Duodenal mucosa (tissue), 2 donors: ENCODE data around the gene MT3.

Experiments used
- H3K27ac ChIP-seq: one replicate; pipeline ENCODE4 v1.7.0; 2013; ENCODE audit warnings: low read depth, low read length
- H3K27me3 ChIP-seq, 2 donors: one replicate each; pipeline ENCODE4 v1.7.0; 2013; ENCODE audit warnings: low read length in 2 of 2, control low read depth in 1 of 2; ENCODE audit not compliant: insufficient read depth in 2 of 2, control insufficient read depth in 1 of 2
- H3K36me3 ChIP-seq, 2 donors: one replicate each; pipeline ENCODE4 v1.7.0; 2013; ENCODE audit warnings: low read length in 2 of 2, control low read depth in 1 of 2; ENCODE audit not compliant: insufficient read depth in 2 of 2, control insufficient read depth in 1 of 2
- H3K4me1 ChIP-seq, 2 donors: one replicate each; pipeline ENCODE4 v1.7.0; 2013; ENCODE audit warnings: low read length in 2 of 2, control low read depth in 1 of 2; ENCODE audit not compliant: insufficient read depth in 2 of 2, control insufficient read depth in 1 of 2
- H3K4me3 ChIP-seq, 2 donors: one replicate each; pipeline ENCODE4 v1.7.0; 2013; ENCODE audit warnings: low read length in 2 of 2, low read depth in 1 of 2
- H3K9ac ChIP-seq, 2 donors: one replicate each; pipeline ENCODE4 v1.7.0; 2013; ENCODE audit warnings: low read length in 2 of 2, low read depth in 1 of 2
- H3K9me3 ChIP-seq, 2 donors: one replicate each; pipeline ENCODE4 v1.7.0; 2013; ENCODE audit warnings: low read length in 2 of 2, control low read depth in 1 of 2; ENCODE audit not compliant: control insufficient read depth in 1 of 2

The MT3 gene

DNA sequence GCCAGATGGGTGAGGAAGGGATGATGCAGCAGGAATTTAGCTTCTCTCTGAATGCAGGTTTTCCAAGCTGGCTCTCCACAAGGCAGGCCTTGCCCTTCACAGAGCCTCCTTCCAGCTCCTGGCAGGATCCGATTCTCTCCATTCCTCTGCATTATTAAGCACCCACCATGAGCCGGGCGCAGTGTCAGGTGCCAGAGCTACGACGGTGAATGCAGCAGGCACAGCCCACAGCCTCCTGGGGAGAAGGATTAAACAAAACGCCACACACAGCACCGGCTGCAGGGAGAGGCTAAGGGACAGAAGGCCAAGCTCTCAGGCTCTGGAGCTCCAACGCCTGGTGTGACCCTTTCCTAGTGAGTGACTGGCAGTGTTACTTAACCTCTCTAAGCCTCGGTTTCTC is 12.0 kb downstream of the MT3 start:
- no peak overlapping the region for H3K9ac ChIP-seq
- H3K27ac ChIP-seq, result no peak overlapping the region
- H3K9me3 ChIP-seq, result no peaks in the 10 kb centered on the region
- peaks cover 0 to 4% of the 10 kb centered on the region in 2 donors for H3K4me1 ChIP-seq
- H3K27me3 ChIP-seq, result no peaks in the 10 kb centered on the region
- no peaks in the 10 kb centered on the region for H3K36me3 ChIP-seq
- H3K4me3 ChIP-seq, result no peak overlapping the region

DNA sequence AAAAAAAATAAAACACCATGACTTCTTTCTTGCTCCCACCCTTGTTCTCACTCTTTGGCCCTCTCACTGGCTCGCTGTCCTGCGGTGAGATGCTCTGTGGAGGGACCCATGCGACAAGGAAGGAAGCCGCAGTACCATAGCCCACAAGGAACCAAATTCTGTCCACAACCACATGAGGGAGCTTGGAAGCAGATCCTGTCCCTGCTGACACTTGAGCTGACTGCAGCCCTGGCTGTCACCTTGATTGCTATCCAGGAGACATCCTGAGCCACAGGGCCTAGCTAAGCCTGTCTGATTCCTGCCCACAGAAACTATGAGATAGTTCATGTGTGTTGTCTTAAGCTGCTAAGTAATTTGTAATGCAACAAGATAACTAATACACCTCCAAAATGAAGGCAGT is 14.3 kb downstream of the MT3 start:
- Histone ChIP-seq H3K4me1 (peaks cover 13 to 18% of the 10 kb centered on the region in 2 donors), H3K9me3 (no peaks in the 10 kb centered on the region), H3K36me3 (no peaks in the 10 kb centered on the region), H3K27me3 (no peaks in the 10 kb centered on the region), H3K27ac (no peak overlapping the region), H3K4me3 (no peak overlapping the region), H3K9ac (no peak overlapping the region)

DNA sequence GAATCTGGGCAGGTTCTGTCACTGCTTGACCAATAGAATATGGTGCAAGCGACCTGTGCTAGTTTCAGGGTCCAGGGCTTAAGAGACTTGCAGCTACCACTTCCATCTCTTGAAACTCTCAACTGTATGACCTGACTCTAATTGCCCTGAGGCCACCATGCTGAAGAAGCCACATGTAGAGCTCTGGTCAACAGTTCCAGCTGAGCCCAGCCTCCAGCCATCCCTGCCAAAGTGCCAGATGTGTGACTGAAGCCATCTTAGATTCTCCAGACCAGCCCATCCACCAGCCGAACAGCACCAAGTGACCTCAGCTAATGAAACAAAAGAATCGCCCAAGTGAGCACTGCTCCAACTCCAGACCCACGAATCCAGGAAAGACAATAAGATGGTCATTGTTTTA is 15.6 kb downstream of the MT3 start:
- peaks cover 13 to 26% of the 10 kb centered on the region in 2 donors for H3K4me1 ChIP-seq
- H3K27ac ChIP-seq, result no peak overlapping the region
- no peaks in the 10 kb centered on the region for H3K9me3 ChIP-seq
- H3K36me3 ChIP-seq, result no peaks in the 10 kb centered on the region
- H3K4me3 ChIP-seq, result no peak overlapping the region
- H3K27me3 ChIP-seq, result no peaks in the 10 kb centered on the region
- no peak overlapping the region for H3K9ac ChIP-seq

GRCh38 chr16:56605475-56605874 is 16.1 kb downstream of the MT3 start:
- Histone ChIP-seq H3K27ac (peak overlapping the region; percentile 90), H3K4me1 (peaks cover 13 to 31% of the 10 kb centered on the region in 2 donors), H3K36me3 (no peaks in the 10 kb centered on the region), H3K27me3 (no peaks in the 10 kb centered on the region), H3K9me3 (no peaks in the 10 kb centered on the region), H3K9ac (no peak overlapping the region), H3K4me3 (no peak overlapping the region)

DNA sequence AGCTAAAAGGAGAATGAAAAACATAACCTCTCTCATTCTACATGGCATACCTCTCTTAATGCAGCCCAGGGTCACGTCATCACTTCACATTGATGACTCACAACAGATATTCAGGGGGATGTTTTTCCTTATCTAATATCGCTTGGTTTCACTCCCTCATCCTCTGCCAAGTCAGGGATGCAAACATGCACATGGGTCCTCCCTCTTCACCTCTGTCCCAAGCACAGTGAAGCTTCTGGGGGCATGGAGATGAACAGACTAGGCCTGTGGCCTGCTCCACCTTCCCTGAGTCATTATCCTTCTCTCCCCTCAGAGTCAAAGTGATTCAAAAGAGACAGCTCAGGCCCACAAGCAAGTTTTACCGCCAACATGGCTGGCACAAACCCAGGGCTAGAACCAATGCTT is 16.7 kb downstream of the MT3 start:
- H3K9me3 ChIP-seq, result no peaks in the 10 kb centered on the region
- H3K27ac ChIP-seq, result peak overlapping the region; percentile 90
- no peaks in the 10 kb centered on the region for H3K36me3 ChIP-seq
- H3K4me3 ChIP-seq, result no peak overlapping the region
- H3K4me1 ChIP-seq, result peaks cover 13 to 37% of the 10 kb centered on the region in 2 donors
- H3K9ac ChIP-seq, result no peak overlapping the region
- no peaks in the 10 kb centered on the region for H3K27me3 ChIP-seq

DNA sequence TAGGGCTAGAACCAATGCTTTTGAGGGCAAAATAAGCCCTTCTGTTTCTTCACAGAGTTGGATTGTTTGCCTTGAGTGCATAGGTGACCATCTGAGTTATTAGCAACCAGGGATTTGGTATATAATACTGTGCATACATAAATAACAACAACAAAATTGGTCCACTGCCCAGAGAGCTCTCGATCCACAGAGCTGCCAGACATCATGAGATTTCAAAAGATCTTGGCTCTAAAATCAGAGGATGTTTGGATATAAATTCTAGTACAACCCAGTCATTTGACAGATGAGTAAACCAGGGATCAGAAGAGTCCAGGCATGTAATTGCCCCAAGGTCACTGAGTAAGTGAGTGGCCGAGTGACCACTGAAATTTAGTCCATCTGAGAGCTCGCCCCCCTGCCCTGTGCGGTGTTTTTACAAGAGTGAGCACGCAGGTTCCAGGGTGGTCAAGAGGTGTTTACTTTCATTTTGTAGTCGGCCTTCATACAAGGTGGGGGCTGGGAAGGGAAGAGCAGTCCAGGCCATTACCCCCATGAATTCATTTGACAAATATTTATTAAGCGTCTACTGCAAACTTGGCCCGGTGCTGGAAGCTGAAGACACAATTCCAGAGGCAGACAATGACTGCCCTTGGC is 17.3 kb downstream of the MT3 start:
- H3K4me1 ChIP-seq, result peaks cover 18 to 42% of the 10 kb centered on the region in 2 donors
- no peak overlapping the region for H3K4me3 ChIP-seq
- H3K36me3 ChIP-seq, result no peaks in the 10 kb centered on the region
- no peaks in the 10 kb centered on the region for H3K27me3 ChIP-seq
- H3K9ac ChIP-seq, result no peak overlapping the region
- peak overlapping the region; percentile 90 for H3K27ac ChIP-seq
- H3K9me3 ChIP-seq, result no peaks in the 10 kb centered on the region

- Histone ChIP-seq H3K36me3 (no peaks in the 10 kb centered on the region), H3K4me1 (peaks cover 19 to 44% of the 10 kb centered on the region in 2 donors), H3K27ac (peak overlapping the region; percentile 90), H3K4me3 (no peak overlapping the region), H3K27me3 (no peaks in the 10 kb centered on the region), H3K9me3 (no peaks in the 10 kb centered on the region), H3K9ac (peak overlapping the region; percentile 9 to 64)
Observed at GRCh38 chr16:56607109-56607618, 17.8 kb downstream of the MT3 start.

DNA sequence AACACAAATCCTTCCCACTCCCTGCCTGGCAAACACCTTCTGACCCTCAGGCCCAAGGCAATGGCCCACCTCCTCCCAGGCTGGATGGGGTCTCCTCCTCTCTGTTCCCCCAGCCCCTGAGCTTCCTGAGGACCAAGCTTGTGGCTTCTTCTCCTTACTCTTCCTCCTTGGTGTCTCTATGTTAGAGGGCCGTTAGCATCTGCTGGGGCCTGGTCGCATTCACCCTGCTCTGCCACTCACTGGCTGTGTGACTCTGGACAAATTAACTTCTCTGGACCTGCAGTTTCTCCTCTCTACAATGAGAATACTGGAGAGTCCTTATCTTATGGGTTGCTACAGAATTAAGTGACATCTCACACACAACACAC is 18.3 kb downstream of the MT3 start:
- peak overlapping the region; percentile 9 to 64 for H3K9ac ChIP-seq
- H3K36me3 ChIP-seq, result no peaks in the 10 kb centered on the region
- no peaks in the 10 kb centered on the region for H3K9me3 ChIP-seq
- H3K4me3 ChIP-seq, result peak overlapping the region; percentile 85 to 95
- H3K27ac ChIP-seq, result peak overlapping the region; percentile 90
- H3K27me3 ChIP-seq, result no peaks in the 10 kb centered on the region
- H3K4me1 ChIP-seq, result peaks cover 19 to 44% of the 10 kb centered on the region in 2 donors

DNA sequence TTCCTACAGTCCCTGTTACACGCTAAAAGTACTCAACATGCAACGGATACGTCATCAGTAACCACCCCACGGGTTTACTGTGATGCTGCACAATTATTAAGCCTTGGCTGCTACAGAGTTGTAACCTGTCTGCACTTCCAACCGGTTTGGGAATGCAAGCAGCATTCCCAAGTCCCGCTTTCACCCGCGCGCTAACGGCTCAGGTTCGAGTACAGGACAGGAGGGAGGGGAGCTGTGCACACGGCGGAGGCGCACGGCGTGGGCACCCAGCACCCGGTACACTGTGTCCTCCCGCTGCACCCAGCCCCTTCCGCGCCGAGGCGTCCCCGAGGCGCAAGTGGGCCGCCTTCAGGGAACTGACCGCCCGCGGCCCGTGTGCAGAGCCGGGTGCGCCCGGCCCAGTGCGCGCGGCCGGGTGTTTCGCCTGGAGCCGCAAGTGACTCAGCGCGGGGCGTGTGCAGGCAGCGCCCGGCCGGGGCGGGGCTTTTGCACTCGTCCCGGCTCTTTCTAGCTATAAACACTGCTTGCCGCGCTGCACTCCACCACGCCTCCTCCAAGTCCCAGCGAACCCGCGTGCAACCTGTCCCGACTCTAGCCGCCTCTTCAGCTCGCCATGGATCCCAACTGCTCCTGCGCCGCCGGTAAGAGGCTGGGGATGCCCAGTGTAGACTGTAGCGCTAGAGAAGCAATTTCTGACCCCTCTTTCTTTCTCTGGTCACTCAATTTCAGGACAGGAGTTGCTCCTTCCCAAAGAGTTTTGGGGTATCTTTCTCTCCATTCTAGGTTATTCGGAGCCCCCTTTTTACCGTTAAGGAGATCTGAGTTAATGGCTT is 18.9 kb downstream of the MT3 start, which contains the start of gene MT2A:
Gene MT2A (plus strand): TSS at position 542 of the 833 bp plus-strand sequence. CDS start 72 bp downstream, at position 614.
- Histone ChIP-seq H3K27me3 (no peaks in the 10 kb centered on the region), H3K9me3 (no peaks in the 10 kb centered on the region), H3K4me1 (peaks cover 19 to 44% of the 10 kb centered on the region in 2 donors), H3K4me3 (peak within 1 kb of the TSS; percentile 85 to 95), H3K36me3 (no peaks in the 10 kb centered on the region), H3K27ac (peak within 1 kb of the TSS; percentile 90), H3K9ac (peak within 1 kb of the TSS; percentile 81 to 89)

- Histone ChIP-seq H3K27me3 (no peaks in the 10 kb centered on the region), H3K4me3 (peak overlapping the region; percentile 85 to 95), H3K27ac (peak overlapping the region; percentile 81), H3K4me1 (peaks cover 19 to 44% of the 10 kb centered on the region in 2 donors), H3K36me3 (no peaks in the 10 kb centered on the region), H3K9ac (peak overlapping the region; percentile 81 to 89), H3K9me3 (no peaks in the 10 kb centered on the region)
Observed at GRCh38 chr16:56608876-56609462, 19.6 kb downstream of the MT3 start.
